Adrenal gland (tissue), 12 donors: ENCODE data around the gene P2RY2. TPM values are rescaled to one million over a fixed set of nuclear protein-coding genes. Genes with fewer than 3 reads are reported as not detected.

Experiments
- DNase-seq, 7 donors: peaks; one replicate each; pipeline ENCODE4 v3.0.0-alpha.2; 2019 to 2020
- H3K27ac ChIP-seq, 5 donors: fragments of 200-600 bp; sonication (generic) in 4 of 5; 1 replicate in 3 of 5; 2 replicates in 2 of 5; pipeline versions ENCODE4 v1.5.1 to v1.8.0; 2016 to 2020; ENCODE audit warnings: mild to moderate bottlenecking in 1 of 5
- H3K27me3 ChIP-seq: fragments of 200-600 bp; 2 replicates; pipeline ENCODE4 v1.8.0; 2021
- H3K36me3 ChIP-seq, 2 donors: fragments of 200-600 bp; replicated peaks in 1 of 2; 1 replicate in 1 of 2; 2 replicates in 1 of 2; pipeline versions ENCODE4 v1.5.1 to v1.8.0; 2018 to 2022
- H3K4me1 ChIP-seq, 2 donors: fragments of 200-600 bp; replicated peaks in 1 of 2; 1 replicate in 1 of 2; 2 replicates in 1 of 2; pipeline versions ENCODE4 v1.5.1 to v1.8.0; 2018 to 2021
- H3K4me3 ChIP-seq, 4 donors: fragments of 200-600 bp; sonication (generic) in 3 of 4; one replicate each; pipeline ENCODE4 v1.5.1; 2016 to 2018
- H3K9me3 ChIP-seq, 3 donors: fragments of 200-600 bp; sonication (generic) in 1 of 3; replicated peaks in 1 of 3; 1 replicate in 2 of 3; 2 replicates in 1 of 3; pipeline versions ENCODE4 v1.5.1 to v1.8.0; 2016 to 2021
- POLR2A ChIP-seq, 2 donors: fragments of 450-650 bp; IDR thresholded peaks; one replicate each; pipeline ENCODE4 v1.6.1; 2017; ENCODE audit warnings: antibody characterized with exemption in 2 of 2, mild to moderate bottlenecking in 2 of 2, moderate library complexity in 1 of 2
- WGBS, 4 donors: extraction: QIAGEN DNeasy Blood & Tissue Kit in 2 of 4; methylation state at CpG; one replicate each; pipeline versions ENCODE4 v1.1.5 to v1.1.7; 2013 to 2017; 5-methylcytosine and 5-hydroxymethylcytosine counted together
- intact Hi-C, 2 donors: fragments of 100-400 bp; cut with DNase I; formaldehyde crosslinking; loops; one replicate each; pipeline versions ENCODE4 v1.14.1 to v1.15.0; 2022 to 2023
- polyA plus RNA-seq, 3 donors: library from polyadenylated mRNA; stranded (reverse); fragments of 200-250 nt in 2 of 3; fragments of 350-450 nt in 1 of 3; fragmentation: Illumina TruSeq in 1 of 3; extraction: RNeasy Lipid Tissue Mini Kit (QIAGEN cat#74804) in 1 of 3; gene quantifications; one replicate each; pipeline ENCODE4 v1.2.3, GENCODE V29; 2013 to 2014
- total RNA-seq, 9 donors: library from RNA; depleted of rRNA in 4 of 9; stranded (reverse); fragments of >200 nt in 4 of 9; fragments of 120-200 nt in 1 of 9; fragmentation: NEBNext Ultra II Directional in 1 of 9; extraction: Animal tissue kit (Norgen Biotek cat#: 25700) in 1 of 9; gene quantifications; one replicate each; pipeline versions ENCODE4 v1.1.0 to v1.2.4, GENCODE V29; 2013 to 2023
- TF ChIP-seq, protein P1 (sequence below), 6 experiments: fragments of 450-650 bp in 4 of 6; fragments of 200-600 bp in 2 of 6; sonication (generic) in 1 of 6; IDR thresholded peaks; 1 replicate in 5 of 6; 2 replicates in 1 of 6; pipeline versions ENCODE4 v1.5.1 to v1.8.0; 2016 to 2021; ENCODE audit warnings: antibody characterized with exemption in 6 of 6, mild to moderate bottlenecking in 2 of 6, moderate library complexity in 1 of 6
- donor health status: healthy with polysubstance abuse.
- donor health status: Bipolar disorder and iron deficiency.
- donor health status: DM: yes; HTN: yes; CAD: no.
- donor health status: DM: no; HTN: no; CAD: no.
- donor health status: DM: no; HTN: no; CAD: no.
- donor health status: DM: yes; HTN: yes; CAD: no.

The P2RY2 gene
- total and polyA plus RNA-seq, 12 donors, result 1.3 to 51.6 (median 7.6) TPM

GRCh38 chr11:73177778-73178539 is 40.1 kb upstream of the P2RY2 start:
- Histone ChIP-seq H3K27ac (peak overlapping the region; percentile 3 to 87 (median 62)), H3K27me3 (no peaks in the 10 kb centered on the region), H3K9me3 (no peaks in the 10 kb centered on the region), H3K4me1 (peaks cover 18 to 41% of the 10 kb centered on the region in 2 donors), H3K36me3 (no peaks in the 10 kb centered on the region), H3K4me3 (no peak overlapping the region)
- intact Hi-C loops, result loop anchor here (2.0 to 10.0 kb wide), 3 partner anchors 349 to 463 kb away; no protein-coding TSS in a partner anchor
- no peak for TF ChIP-seq POLR2A (IDR thresholded peaks at IDR 0.05)
- TF ChIP-seq, protein P1, sequence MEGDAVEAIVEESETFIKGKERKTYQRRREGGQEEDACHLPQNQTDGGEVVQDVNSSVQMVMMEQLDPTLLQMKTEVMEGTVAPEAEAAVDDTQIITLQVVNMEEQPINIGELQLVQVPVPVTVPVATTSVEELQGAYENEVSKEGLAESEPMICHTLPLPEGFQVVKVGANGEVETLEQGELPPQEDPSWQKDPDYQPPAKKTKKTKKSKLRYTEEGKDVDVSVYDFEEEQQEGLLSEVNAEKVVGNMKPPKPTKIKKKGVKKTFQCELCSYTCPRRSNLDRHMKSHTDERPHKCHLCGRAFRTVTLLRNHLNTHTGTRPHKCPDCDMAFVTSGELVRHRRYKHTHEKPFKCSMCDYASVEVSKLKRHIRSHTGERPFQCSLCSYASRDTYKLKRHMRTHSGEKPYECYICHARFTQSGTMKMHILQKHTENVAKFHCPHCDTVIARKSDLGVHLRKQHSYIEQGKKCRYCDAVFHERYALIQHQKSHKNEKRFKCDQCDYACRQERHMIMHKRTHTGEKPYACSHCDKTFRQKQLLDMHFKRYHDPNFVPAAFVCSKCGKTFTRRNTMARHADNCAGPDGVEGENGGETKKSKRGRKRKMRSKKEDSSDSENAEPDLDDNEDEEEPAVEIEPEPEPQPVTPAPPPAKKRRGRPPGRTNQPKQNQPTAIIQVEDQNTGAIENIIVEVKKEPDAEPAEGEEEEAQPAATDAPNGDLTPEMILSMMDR (IDR thresholded peaks at IDR 0.05), result peak; percentile 72 to 96 (median 90)
- WGBS, 4 donors, result 15 to 40% (median 34%) methylated on average over 10 to 15 of the region's 15 CpGs
- DNase-seq, result peak; percentile 84 to 95 (median 93)

DNA sequence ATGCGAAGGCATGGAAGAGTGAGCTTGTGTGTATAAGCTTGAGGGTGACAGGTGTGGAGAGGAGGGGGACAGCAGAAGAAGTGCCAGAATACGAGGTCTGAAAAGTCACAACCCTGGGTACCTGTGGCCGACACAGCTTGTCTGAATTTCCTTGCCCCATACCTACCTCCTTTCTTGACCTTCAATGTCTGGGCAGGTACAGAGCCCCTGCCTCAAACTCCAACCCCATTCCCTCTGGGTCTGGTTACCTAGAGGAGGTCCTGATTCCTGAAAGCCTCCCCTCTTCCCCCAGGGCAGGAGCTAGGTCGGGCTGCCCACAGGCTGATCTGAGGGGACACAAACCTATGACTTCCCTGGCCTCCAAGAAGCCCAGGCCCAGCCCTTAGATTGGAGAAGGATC is 39.4 kb upstream of the P2RY2 start:
- no peak for DNase-seq
- Histone ChIP-seq H3K9me3 (no peaks in the 10 kb centered on the region), H3K27ac (no peak overlapping the region), H3K27me3 (no peaks in the 10 kb centered on the region), H3K36me3 (no peaks in the 10 kb centered on the region), H3K4me1 (peaks cover 23 to 48% of the 10 kb centered on the region in 2 donors), H3K4me3 (no peak overlapping the region)
- 88 to 94% (median 89%) methylated on average over 4 of the region's 4 CpGs for WGBS, 4 donors
- TF ChIP-seq, protein P1 (IDR thresholded peaks at IDR 0.05), result no peak
- TF ChIP-seq POLR2A (IDR thresholded peaks at IDR 0.05), result no peak
- intact Hi-C loops, result loop anchor here (2.0 to 10.0 kb wide), 3 partner anchors 350 to 464 kb away; no protein-coding TSS in a partner anchor

DNA sequence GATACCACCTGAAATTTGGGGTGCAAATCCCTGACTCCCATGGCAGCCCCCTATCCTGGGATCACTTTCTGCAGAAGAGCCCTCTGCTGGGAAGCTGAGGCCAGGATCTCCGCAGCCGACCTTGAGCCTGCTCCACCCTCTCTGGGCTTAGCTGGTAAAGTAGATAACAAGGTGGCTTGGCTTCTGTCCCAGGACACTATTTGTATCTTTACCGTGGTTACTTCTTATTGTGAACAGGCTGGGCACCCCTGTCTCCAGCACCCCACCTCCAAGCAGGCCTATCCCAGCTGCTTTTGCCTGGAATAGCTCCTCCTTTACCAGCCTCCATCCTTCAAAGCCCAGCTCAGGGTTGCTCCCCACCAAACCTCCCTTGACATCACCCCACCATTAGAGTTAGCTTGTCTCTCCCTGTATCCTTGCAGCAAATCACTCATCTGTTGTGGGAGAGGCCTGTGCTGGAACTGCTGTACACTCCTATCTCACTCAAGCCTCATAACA is 35.2 kb upstream of the P2RY2 start:
- intact Hi-C loops, result no loop called here
- H3K27me3 ChIP-seq, result no peaks in the 10 kb centered on the region
- no peak for TF ChIP-seq POLR2A (IDR thresholded peaks at IDR 0.05)
- TF ChIP-seq, protein P1 (IDR thresholded peaks at IDR 0.05), result peak in 3 of 6 experiments; percentile 15 to 30 (median 29)
- peak in 6 of 7 donors; percentile 82 to 88 (median 83) for DNase-seq
- H3K36me3 ChIP-seq, result no peaks in the 10 kb centered on the region
- peaks cover 10 to 20% of the 10 kb centered on the region in 2 donors for H3K4me1 ChIP-seq
- H3K9me3 ChIP-seq, result no peaks in the 10 kb centered on the region
- WGBS, 4 donors, result 19 to 52% (median 36%) methylated on average over 3 of the region's 3 CpGs
- peak overlapping the region in 3 of 5 donors; percentile 43 to 64 (median 57) for H3K27ac ChIP-seq
- H3K4me3 ChIP-seq, result peak overlapping the region in 1 of 4 donors; percentile 8

GRCh38 chr11:73184953-73185671 is 33.0 kb upstream of the P2RY2 start:
- no peak overlapping the region for H3K27ac ChIP-seq
- no peak overlapping the region for H3K4me3 ChIP-seq
- H3K4me1 ChIP-seq, result peaks cover 10 to 15% of the 10 kb centered on the region in 2 donors
- intact Hi-C loops, result loop anchor here (5.0 kb wide), 2 partner anchors 57 to 107 kb away; no protein-coding TSS in a partner anchor
- TF ChIP-seq POLR2A (IDR thresholded peaks at IDR 0.05), result no peak
- TF ChIP-seq, protein P1 (IDR thresholded peaks at IDR 0.05), result peak; percentile 80 to 95 (median 88)
- DNase-seq, result peak; percentile 61 to 83 (median 78)
- WGBS, 4 donors, result 35 to 38% (median 36%) methylated on average over 11 to 18 of the region's 18 CpGs
- H3K9me3 ChIP-seq, result no peaks in the 10 kb centered on the region
- H3K27me3 ChIP-seq, result no peaks in the 10 kb centered on the region
- H3K36me3 ChIP-seq, result no peaks in the 10 kb centered on the region
